ENCODE measurements around the gene ASAP2. TPM values are rescaled to one million over a fixed set of nuclear protein-coding genes. Genes with fewer than 3 reads are reported as not detected.

Gene ASAP2
- total RNA-seq, 1 donor from 2014 or later: 49.6 TPM

GRCh38 chr2:9398881-9399780 lies 192.5 kb downstream of the ASAP2 start:
- Mint-ChIP-seq H3K27me3 (ENCODE audit: unreplicated experiment) (peaks cover 2% of the 10 kb centered on the region), H3K4me1 (ENCODE audit: low read depth, unreplicated experiment) (peaks cover 2% of the 10 kb centered on the region), H3K4me3 (ENCODE audit: unreplicated experiment) (no peak overlapping the region), H3K36me3 (ENCODE audit: unreplicated experiment) (no peaks in the 10 kb centered on the region), H3K27ac (ENCODE audit: unreplicated experiment) (no peak overlapping the region), H3K9me3 (ENCODE audit: unreplicated experiment) (peaks cover 2% of the 10 kb centered on the region)
- no peak for TF ChIP-seq CTCF (IDR thresholded peaks at IDR 0.05; ENCODE audit: partially characterized antibody, unreplicated experiment)
- DNase-seq: no peak

GRCh38 chr2:9400268-9401058 lies 193.9 kb downstream of the ASAP2 start:
- peaks cover 2% of the 10 kb centered on the region for H3K27me3 Mint-ChIP-seq (ENCODE audit: unreplicated experiment)
- H3K36me3 Mint-ChIP-seq (ENCODE audit: unreplicated experiment): no peaks in the 10 kb centered on the region
- DNase-seq: no peak
- no peak overlapping the region for H3K27ac Mint-ChIP-seq (ENCODE audit: unreplicated experiment)
- peaks cover 2% of the 10 kb centered on the region for H3K4me1 Mint-ChIP-seq (ENCODE audit: low read depth, unreplicated experiment)
- peaks cover 2% of the 10 kb centered on the region for H3K9me3 Mint-ChIP-seq (ENCODE audit: unreplicated experiment)
- no peak for TF ChIP-seq CTCF (IDR thresholded peaks at IDR 0.05; ENCODE audit: partially characterized antibody, unreplicated experiment)
- no peak overlapping the region for H3K4me3 Mint-ChIP-seq (ENCODE audit: unreplicated experiment)

- no peak for TF ChIP-seq CTCF (IDR thresholded peaks at IDR 0.05; ENCODE audit: partially characterized antibody, unreplicated experiment)
- no peak overlapping the region for H3K27ac Mint-ChIP-seq (ENCODE audit: unreplicated experiment)
- no peak for DNase-seq
- no peaks in the 10 kb centered on the region for H3K36me3 Mint-ChIP-seq (ENCODE audit: unreplicated experiment)
- no peak overlapping the region for H3K4me3 Mint-ChIP-seq (ENCODE audit: unreplicated experiment)
- H3K4me1 Mint-ChIP-seq (ENCODE audit: low read depth, unreplicated experiment): peaks cover 2% of the 10 kb centered on the region
- peaks cover 2% of the 10 kb centered on the region for H3K27me3 Mint-ChIP-seq (ENCODE audit: unreplicated experiment)
- H3K9me3 Mint-ChIP-seq (ENCODE audit: unreplicated experiment): peaks cover 2% of the 10 kb centered on the region
Measured at GRCh38 chr2:9401059-9401547, 194.5 kb downstream of the ASAP2 start.

GRCh38 chr2:9401646-9402371 lies 195.2 kb downstream of the ASAP2 start:
- H3K9me3 Mint-ChIP-seq (ENCODE audit: unreplicated experiment): peaks cover 2% of the 10 kb centered on the region
- H3K27me3 Mint-ChIP-seq (ENCODE audit: unreplicated experiment): peaks cover 2% of the 10 kb centered on the region
- H3K36me3 Mint-ChIP-seq (ENCODE audit: unreplicated experiment): no peaks in the 10 kb centered on the region
- H3K4me3 Mint-ChIP-seq (ENCODE audit: unreplicated experiment): no peak overlapping the region
- peaks cover 4% of the 10 kb centered on the region for H3K4me1 Mint-ChIP-seq (ENCODE audit: low read depth, unreplicated experiment)
- no peak for DNase-seq
- no peak for TF ChIP-seq CTCF (IDR thresholded peaks at IDR 0.05; ENCODE audit: partially characterized antibody, unreplicated experiment)
- H3K27ac Mint-ChIP-seq (ENCODE audit: unreplicated experiment): no peak overlapping the region
